HG02885 (cell line): Measurements from ENCODE around the gene KDM8.

Source experiments
- ATAC-seq: cut with Tn5 transposase; IDR thresholded peaks from one replicate; pipeline ENCODE4 v1.9.1; 2021; ENCODE audit warnings: mild to moderate bottlenecking; ENCODE audit not compliant: unreplicated experiment, poor library complexity

KDM8 gene

GRCh38 chr16:27264151-27264550, 60.8 kb downstream of the KDM8 start:
- ATAC-seq = no peak

- no peak for ATAC-seq
These were observed 62.7 kb downstream of the KDM8 start for GRCh38 chr16:27265982-27266381.

GRCh38 chr16:27267037-27267677, 63.8 kb downstream of the KDM8 start:
- ATAC-seq = no peak

GRCh38 chr16:27268376-27269299, 65.3 kb downstream of the KDM8 start, which contains the start of gene NSMCE1:
NSMCE1 (minus strand) TSS chr16:27268772; CDS start chr16:27257570, 11,202 bp downstream.
- peak; percentile 97 for ATAC-seq

GRCh38 chr16:27269300-27270150, 66.2 kb downstream of the KDM8 start:
- ATAC-seq = no peak

GRCh38 chr16:27270349-27270748, 67.0 kb downstream of the KDM8 start:
- no peak for ATAC-seq
